HG03439 (cell line): ENCODE measurements around the gene ZDHHC18.
"Not testable (repeated sequence)": the region's sequence is repeated elsewhere in the genome, so short reads cannot be mapped to it uniquely, and the experiment has no call there.

ENCODE experiments used
- ATAC-seq: cut with Tn5 transposase; IDR thresholded peaks from one replicate; pipeline ENCODE4 v1.9.1; 2021; ENCODE audit warnings: mild to moderate bottlenecking, moderate library complexity; ENCODE audit not compliant: unreplicated experiment

ZDHHC18 gene

GRCh38 chr1:26856604-26857469 is 30.3 kb downstream of the ZDHHC18 start:
- no peak for ATAC-seq

- no peak for ATAC-seq
These were observed 31.1 kb downstream of the ZDHHC18 start for GRCh38 chr1:26857473-26858060.

GRCh38 chr1:26858160-26858559 is 31.7 kb downstream of the ZDHHC18 start:
- ATAC-seq = no peak

- ATAC-seq = no peak
These were observed 32.6 kb downstream of the ZDHHC18 start for GRCh38 chr1:26858891-26859640.

DNA sequence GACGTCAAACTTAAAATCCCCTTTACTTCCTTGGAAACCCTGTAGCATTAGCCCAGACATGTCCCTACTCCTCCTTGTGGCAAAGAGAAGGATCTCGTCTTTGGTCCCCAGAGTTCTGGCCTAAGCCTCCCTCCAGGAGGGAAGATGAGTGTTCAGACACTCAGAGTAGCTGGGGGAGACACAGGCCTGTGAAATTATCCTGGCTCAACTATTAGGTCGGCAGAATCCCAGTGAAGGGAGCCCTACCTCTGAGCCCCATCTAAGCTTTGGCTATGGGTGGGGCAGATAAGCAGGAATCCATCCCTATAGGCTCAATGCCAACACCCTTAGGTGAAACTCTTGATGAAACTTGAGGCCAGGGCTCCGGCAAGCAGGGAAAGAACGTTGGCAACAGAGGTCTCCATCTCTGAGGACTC is 34.8 kb downstream of the ZDHHC18 start:
- no peak for ATAC-seq

GRCh38 chr1:26861889-26862378 is 35.4 kb downstream of the ZDHHC18 start:
- no peak for ATAC-seq

- ATAC-seq = no peak
These were observed 36.5 kb downstream of the ZDHHC18 start, which contains the start of gene SFN for GRCh38 chr1:26862781-26863684. Gene SFN (plus strand): TSS chr1:26863149. CDS start chr1:26863213, 64 bp downstream.

GRCh38 chr1:26863685-26864077 is 37.2 kb downstream of the ZDHHC18 start:
- ATAC-seq = no peak

GRCh38 chr1:26864610-26865480 is 38.4 kb downstream of the ZDHHC18 start:
- peak; percentile 90 for ATAC-seq

DNA sequence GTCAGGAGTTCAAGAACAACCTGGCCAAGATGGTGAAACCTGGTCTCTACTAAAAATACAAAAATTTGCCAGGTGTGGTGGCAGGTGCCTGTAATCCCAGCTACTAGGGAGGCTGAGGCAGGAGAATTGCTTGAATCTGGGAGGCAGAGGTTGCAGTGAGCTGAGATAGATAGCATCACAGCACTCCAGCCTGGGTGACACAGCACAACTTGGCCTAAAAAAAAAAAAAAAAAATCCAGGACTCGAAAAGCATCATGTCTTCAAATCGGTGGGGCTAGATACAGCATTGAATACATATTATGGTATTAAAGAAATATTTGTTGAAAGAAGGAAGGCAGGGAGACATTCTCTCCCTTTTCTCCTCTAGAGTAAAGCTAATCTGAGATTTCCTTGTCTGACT is 46.6 kb downstream of the ZDHHC18 start:
- ATAC-seq = not testable (repeated sequence)

- ATAC-seq = no peak
These were observed 48.4 kb downstream of the ZDHHC18 start for GRCh38 chr1:26874896-26875295.

- ATAC-seq = no peak
These were observed 50.8 kb downstream of the ZDHHC18 start for GRCh38 chr1:26877326-26877725.

GRCh38 chr1:26879793-26880192 is 53.3 kb downstream of the ZDHHC18 start:
- ATAC-seq = no peak

DNA sequence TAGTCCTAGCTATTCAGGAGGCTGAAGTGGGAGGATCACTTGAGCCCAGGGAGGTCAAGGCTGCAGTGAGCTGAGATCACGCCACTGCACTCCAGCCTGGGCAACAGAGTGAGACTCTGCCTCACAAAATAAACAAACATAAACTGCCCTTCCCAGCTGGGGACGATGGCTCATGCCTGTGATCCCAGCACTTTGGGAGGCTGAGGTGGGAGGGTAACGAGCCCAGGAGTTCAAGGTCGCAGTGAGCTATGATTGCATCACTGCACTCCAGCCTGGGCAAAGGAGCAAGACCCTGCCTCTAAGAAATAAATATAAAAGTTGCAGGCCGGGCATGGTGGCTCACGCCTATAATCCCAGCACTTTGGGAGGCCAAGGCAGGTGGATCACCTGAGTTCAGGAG is 55.1 kb downstream of the ZDHHC18 start:
- not testable (repeated sequence) for ATAC-seq

- ATAC-seq = no peak
These were observed 56.4 kb downstream of the ZDHHC18 start for GRCh38 chr1:26882696-26883463.

GRCh38 chr1:26887125-26887524 is 60.6 kb downstream of the ZDHHC18 start:
- no peak for ATAC-seq

DNA sequence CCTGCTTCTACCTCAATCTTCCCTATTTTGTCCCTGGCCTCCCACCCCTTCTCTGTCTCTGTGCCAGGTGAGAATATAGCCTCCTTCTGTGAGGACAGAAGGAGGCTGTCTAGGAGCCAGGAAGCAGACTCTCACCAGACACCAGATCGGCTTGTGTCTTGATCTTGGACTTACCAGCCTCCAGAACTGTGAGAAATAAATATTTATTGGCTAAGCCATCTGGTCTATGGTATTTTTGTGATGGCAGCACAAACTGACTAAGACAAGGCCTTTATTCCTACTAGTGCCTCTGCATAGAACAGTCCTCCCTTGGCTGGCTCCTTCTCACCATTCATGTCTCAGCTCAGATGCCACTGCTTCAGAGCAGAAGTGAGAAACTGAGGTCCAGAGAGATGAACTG is 61.7 kb downstream of the ZDHHC18 start:
- ATAC-seq = no peak

DNA sequence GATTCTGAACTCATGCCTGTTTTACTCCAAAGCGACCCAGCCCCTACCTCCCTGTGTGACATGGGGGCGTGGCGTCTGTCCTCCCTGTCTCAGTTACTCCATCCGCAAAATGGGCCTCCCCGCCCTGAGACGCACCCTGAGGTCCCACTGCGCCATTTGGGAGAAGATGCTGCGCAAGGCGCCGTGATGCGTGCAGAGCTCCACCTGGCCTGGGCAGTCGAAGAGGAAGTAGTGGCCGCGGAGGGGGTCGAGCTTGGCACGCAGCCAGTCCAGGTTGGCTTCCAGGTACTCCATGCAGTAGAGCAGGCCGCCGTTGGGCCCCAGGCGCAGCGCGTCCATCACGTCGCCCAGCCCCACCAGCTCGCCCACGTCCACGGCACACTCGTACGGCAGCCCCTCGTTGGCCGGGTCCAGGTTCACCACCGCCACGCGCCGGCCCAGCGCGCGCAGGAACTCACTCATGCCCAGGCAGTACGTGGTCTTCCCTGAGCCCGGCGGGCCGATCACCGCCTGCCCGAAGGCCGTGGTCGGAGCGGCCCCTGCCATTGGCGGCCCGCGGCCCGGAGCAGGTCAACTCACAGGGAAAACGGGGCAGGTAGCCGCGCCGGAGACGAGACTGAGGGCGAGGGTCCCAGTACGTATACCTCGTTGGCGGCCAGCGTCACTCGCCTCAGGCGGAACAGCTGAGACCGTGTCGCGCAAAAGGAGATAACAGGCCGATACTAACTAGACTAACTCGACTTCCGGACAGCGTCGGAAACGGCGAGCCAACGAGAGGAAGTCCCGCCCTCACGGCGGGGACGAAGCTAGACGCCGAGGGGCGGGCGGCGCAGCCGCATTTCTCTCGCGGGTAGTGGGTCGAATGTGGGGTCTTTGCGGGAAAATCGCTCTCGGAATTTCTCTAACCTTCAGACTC is 63.3 kb downstream of the ZDHHC18 start, which contains the start of gene GPN2:
Gene GPN2, minus strand, starts transcription at position 733 of the 916 bp plus-strand sequence. Its CDS starts 187 bp downstream, at position 546.
- ATAC-seq = peak; percentile 81
